Thoracic aorta (tissue), 2 donors: Measurements from ENCODE around the gene ELAC2. TPM values are rescaled to one million over a fixed set of nuclear protein-coding genes. Genes with fewer than 3 reads are reported as not detected.

ENCODE experiments used
- ATAC-seq: fragments of 150-250 bp; one replicate; pipeline ENCODE4 v1.8.0; 2017; ENCODE audit warnings: low read depth; ENCODE audit not compliant: insufficient number of reproducible peaks, low FRiP score
- DNase-seq: peaks from one replicate; pipeline ENCODE4 v3.0.0-alpha.2; 2020; ENCODE audit warnings: low spot score
- H3K27ac ChIP-seq, 2 donors: fragments of 200-600 bp; sonication (generic); 1 replicate in 1 of 2; 2 replicates in 1 of 2; pipeline ENCODE4 v1.5.1; 2016; ENCODE audit warnings: mild to moderate bottlenecking in 2 of 2, moderate library complexity in 2 of 2
- H3K27me3 ChIP-seq: fragments of 200-600 bp; sonication (generic); replicated peaks from 2 replicates; pipeline ENCODE4 v1.6.0; 2016; ENCODE audit warnings: mild to moderate bottlenecking; ENCODE audit not compliant: insufficient read depth
- H3K36me3 ChIP-seq: fragments of 200-600 bp; sonication (generic); one replicate; pipeline ENCODE4 v1.5.1; 2016
- H3K4me1 ChIP-seq, 2 donors: fragments of 200-600 bp; sonication (generic); 1 replicate in 1 of 2; 2 replicates in 1 of 2; pipeline versions ENCODE4 v1.5.1 to v1.6.0; 2016; ENCODE audit warnings: low read depth in 2 of 2, mild to moderate bottlenecking in 1 of 2; ENCODE audit not compliant: control insufficient read depth in 1 of 2
- H3K4me3 ChIP-seq: fragments of 200-600 bp; sonication (generic); 2 replicates; pipeline ENCODE4 v1.5.1; 2016; ENCODE audit warnings: mild to moderate bottlenecking
- H3K9me3 ChIP-seq: fragments of 200-600 bp; sonication (generic); 2 replicates; pipeline ENCODE4 v1.5.1; 2016
- CTCF ChIP-seq: fragments of 200-600 bp; sonication (generic); IDR thresholded peaks from one replicate; pipeline ENCODE4 v1.5.1; 2019; ENCODE audit warnings: antibody characterized with exemption
- total RNA-seq, 2 donors: library from RNA; depleted of rRNA; stranded (reverse); fragments of >200 nt; gene quantifications; one replicate each; pipeline versions ENCODE4 v1.1.0 to v1.2.3, GENCODE V29; 2016

ELAC2 gene
- total RNA-seq, 2 donors from 2014 or later = 50.2 to 81.3 TPM

- ATAC-seq (no peak), DNase-seq (no peak)
- no peak for TF ChIP-seq CTCF
- peaks cover 6% of the 10 kb centered on the region for H3K36me3 ChIP-seq
- H3K27ac ChIP-seq = no peak overlapping the region
- no peak overlapping the region for H3K4me3 ChIP-seq
- H3K9me3 ChIP-seq = no peaks in the 10 kb centered on the region
- no peaks in the 10 kb centered on the region for H3K4me1 ChIP-seq
- H3K27me3 ChIP-seq = no peaks in the 10 kb centered on the region
Measured at GRCh38 chr17:12947047-12947446, 70.8 kb downstream of the ELAC2 start.

Other genes starting within 250 kb of the ELAC2 start
- 10 to 100 TPM in 1 of 2 donors, 1 to 10 TPM in 1; 7.3 to 10.3 TPM for gene ARHGAP44, start 228.5 kb downstream of the ELAC2 start, total RNA-seq